NT2/D1 (cell line): Measurements from ENCODE around the gene CGNL1.

ENCODE experiments used
- YY1 ChIP-seq: IDR thresholded peaks from 2 replicates; pipeline ENCODE4 v1.6.1; 2011; ENCODE audit not compliant: insufficient read length, insufficient read depth
- ZNF274 ChIP-seq: IDR thresholded peaks from 2 replicates; pipeline ENCODE4 v1.6.1; 2011; ENCODE audit warnings: mild to moderate bottlenecking, low read depth, low read length

DNA sequence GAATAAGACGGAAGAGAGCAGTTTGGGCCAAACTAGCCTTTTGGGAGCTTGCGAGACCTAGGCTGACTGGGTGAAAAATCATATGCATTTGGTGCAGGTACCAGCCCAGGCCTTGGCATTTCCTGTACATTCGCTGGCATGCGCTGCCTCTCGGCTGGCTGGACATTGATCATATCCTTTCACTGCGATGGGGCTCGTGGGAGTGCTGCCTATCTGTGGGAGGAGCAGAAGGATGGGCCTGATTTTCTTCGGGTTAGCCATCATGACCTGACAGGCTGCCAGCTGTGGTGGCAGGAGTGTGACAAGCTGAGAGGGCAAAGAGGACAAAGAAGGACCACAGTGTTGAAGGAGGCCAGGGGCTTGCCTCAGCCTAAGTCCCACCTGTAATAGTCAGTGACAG lies 14.3 kb downstream of the CGNL1 start:
- no peak for TF ChIP-seq ZNF274
- TF ChIP-seq YY1: no peak
